ENCODE data around the gene HNRNPA1.
"Not testable (repeated sequence)": the region's sequence is repeated elsewhere in the genome, so short reads cannot be mapped to it uniquely, and the experiment has no call there.

The HNRNPA1 gene

DNA sequence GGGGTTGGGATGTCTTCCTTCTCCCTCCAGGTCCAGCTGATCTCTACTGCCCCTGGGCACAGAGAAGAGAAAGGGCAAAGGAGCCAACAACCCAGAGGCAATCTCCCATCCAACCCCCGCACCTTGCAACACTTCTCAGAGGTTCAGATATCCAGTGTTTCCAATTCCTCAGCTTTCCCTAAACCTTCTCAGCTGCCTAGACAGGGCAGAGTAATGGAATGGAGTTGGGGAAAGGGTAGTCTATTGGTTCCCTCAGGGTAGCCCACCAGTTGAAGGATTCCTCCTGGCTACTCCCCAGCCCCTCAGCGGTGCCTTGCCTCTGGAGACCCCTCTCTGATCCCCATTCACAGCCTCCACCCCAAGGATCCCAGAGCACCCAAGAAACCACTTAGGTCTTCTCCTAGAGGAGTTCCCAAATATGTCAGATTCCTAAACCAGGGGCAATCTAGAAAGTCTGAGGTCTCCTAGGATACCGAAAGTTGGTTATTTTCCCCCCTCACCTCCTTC, 19.8 kb downstream of the HNRNPA1 start:
- no peak for DNase-seq

DNA sequence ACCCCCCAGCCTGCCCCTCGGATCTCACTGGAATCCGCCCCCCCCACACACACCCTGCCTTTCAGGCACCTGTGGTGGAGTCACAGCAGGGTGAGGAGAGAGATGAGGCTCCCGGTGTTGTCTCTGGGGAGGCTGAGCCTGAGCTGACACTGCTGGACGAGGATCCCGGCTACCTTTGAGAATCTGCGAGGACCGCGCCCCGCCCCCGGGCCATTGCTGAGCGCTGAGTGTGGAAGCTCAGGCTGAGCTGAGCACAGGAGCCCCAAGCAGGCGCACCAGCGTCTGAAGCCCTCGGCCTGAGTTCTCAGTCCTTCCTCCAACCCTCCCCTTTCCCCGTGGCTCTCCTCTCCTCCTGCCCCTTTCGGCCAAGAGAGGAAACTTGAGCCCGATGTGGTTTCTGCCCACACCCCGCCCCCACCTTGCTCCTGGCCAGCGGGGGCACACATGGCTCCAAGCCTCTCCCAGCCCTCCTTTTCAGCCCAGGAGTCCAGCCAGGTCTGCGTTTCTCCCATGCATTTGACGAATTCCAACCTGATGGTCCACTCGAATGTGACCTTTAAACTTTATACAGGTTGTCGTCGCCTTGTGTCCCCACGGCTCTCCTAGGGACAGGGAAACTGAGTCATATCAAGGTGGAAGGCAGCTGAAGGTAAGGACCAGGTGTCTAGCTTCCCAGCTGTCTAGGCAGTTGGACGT, 20.4 kb downstream of the HNRNPA1 start, which contains the start of gene NFE2:
Gene NFE2, minus strand, starts transcription at position 284 of the 696 bp plus-strand sequence. CDS start 5,767 bp downstream, outside the sequence.
- DNase-seq = peak; percentile 74

DNA sequence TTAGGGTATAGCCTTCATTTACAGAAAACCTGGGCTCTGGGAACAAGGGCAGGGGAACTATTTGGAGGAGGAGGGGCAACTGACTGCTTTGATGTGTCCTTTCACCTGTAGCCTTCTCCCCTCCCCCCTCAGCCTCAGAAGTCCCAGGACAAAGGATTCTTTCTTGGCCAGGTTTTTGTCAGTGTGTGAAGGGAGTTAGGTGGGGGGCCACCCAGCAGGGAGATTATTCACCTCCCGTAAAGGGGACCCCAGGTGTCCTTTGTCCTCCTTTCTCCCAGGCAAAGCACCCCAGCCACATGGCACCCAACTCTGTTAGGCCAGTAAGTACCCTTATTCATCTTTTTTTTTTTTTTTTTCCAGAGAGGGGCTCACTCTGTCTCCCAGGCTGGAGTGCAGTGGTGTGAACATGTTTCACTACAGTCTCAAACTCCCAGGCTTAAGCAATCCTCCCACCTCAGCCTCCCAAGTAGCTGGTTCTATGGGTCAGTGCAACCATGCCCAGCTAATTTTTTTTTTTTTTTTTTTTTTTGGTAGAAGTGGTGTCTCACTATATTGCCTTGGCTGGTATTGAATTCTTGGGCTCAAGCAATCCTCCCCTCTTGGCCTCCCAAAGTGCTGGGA, 21.0 kb downstream of the HNRNPA1 start:
- DNase-seq = no peak

DNA sequence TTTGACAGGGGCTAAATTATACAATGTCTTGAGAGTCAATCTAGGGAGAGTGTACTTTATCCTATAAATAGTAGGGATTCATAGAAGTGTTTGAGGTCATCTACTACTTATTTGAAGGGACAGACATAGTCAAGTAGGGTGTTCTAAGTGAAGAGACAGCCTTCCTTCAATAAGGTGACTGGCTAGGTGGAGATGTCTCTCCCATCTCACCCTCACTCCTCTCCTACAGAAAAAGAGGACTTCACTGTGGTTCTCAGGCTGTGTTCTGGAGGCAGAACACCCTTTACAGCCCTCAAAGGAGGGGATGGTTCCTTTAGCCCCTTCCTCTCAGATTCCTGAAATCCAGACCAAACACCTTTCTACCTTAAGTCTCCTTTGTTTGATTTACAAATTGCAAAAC, 23.1 kb downstream of the HNRNPA1 start:
- DNase-seq = no peak

DNA sequence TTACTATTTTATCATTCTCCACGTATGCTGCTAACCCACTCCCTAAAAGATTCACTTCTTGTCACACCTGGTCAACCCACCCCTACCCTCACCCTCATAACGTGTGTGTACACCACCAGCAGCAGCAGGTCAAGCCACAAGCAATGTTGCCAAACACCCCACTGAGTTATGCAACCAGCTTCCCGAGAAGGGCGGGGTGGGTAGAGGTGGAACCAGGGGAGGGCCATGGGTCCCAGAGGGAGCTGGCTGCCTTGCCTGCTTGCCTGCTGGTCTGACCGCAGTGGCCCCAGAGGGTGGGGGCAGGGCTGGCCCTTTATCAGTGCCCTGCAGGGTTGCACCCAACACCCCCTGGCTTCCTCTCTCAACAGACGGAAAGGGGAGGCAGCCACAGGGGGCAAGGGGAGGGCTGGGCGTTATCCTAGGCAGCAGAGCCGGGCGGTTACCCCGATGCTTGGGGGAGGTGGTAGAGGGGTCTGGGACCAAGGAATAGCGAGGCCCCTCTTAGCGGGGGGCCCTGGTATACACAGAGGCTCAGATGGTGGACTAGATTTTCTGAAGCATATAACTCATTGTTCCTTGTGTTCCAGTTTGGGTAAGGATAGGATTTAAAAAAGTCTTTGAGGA, 23.8 kb downstream of the HNRNPA1 start:
- peak; percentile 97 for DNase-seq

- DNase-seq = peak; percentile 98
Measured at GRCh38 chr12:54306925-54307741, 26.6 kb downstream of the HNRNPA1 start.

- no peak for DNase-seq
Measured at GRCh38 chr12:54311051-54311450, 30.5 kb downstream of the HNRNPA1 start.

GRCh38 chr12:54312309-54312708, 31.8 kb downstream of the HNRNPA1 start:
- not testable (repeated sequence) for DNase-seq

GRCh38 chr12:54321363-54321762, 40.8 kb downstream of the HNRNPA1 start:
- DNase-seq = no peak

- DNase-seq = peak; percentile 100
Measured at GRCh38 chr12:54324617-54325441, 44.3 kb downstream of the HNRNPA1 start, which contains the start of gene COPZ1. TSS of gene COPZ1 (plus strand) at chr12:54325131. CDS start at chr12:54325164, 33 bp downstream.

DNA sequence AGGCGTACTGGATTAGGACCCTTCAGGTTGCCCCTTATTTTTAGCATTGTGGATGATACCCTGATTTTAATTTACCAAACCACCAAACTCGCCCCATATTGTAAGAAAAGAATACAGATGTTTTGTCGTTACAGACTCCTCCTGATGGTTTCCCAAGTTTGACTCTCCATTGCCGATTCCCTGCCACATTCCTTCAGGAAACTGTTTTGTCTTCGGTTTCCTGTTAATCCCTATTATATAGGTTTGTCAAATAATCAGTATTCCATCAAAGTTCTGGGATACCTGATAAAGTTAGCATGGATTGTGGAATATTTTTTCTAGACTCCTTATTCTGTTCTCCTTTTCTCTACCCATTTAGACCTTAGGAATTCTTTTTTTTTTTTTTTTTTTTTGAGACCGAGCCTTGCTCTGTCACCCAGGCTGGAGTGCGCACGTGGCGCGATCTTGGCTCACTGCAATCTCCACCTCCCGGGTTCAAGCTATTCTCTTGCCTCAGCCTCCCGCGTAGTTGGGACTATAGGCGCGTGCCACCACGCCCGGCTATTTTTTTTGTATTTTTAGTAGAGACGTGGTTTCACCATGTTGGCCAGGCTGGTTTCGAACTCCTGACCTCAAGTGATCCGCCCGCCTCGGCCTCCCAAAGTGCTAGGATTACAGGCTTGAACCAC, 45.0 kb downstream of the HNRNPA1 start:
- DNase-seq = not testable (repeated sequence)

- no peak for DNase-seq
Measured at GRCh38 chr12:54328595-54329337, 48.2 kb downstream of the HNRNPA1 start.

GRCh38 chr12:54329759-54330158, 49.2 kb downstream of the HNRNPA1 start:
- no peak for DNase-seq

DNA sequence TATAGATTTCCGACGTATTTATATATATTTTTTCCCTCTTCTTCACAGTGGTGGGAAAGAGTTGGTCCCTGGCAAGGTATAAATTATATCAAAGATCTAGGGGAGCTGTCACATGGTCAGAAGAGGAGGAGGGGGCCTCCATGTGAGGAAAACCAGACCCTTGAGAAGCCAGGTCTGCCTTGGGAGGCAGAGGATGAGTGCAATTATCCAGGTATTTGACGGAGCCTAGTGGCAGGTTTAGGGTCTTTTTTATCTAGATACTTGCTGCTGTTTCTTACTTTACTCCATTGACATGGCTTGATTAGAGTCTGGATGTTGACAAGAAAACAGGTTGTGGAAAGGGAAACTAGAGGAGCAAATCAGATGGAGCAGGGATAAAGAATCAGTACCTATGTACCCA, 49.9 kb downstream of the HNRNPA1 start:
- DNase-seq = no peak

DNA sequence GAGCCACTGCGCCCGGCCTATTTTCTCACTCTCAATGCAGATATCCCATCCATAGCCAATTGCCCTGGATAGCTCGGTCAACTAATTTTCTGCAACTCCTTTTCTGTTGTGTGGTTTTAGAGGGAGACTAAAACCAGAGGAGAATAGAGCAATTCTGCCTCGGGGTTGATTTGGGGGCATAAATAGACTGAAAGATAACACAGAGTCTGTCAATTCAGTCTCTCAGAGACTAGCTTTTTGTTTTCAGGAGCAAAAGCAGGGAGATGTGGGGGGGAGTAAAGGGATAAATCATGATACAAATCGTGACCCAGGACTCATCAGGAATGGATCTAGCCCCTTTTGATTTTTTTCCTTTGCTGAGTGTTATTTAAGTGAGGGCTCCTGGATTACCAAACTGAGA, 50.9 kb downstream of the HNRNPA1 start:
- no peak for DNase-seq

- no peak for DNase-seq
Measured at GRCh38 chr12:54333420-54334034, 53.0 kb downstream of the HNRNPA1 start.

Measured in MV-4-11 (cell line).